ENCODE measurements around the gene APBB2. TPM values are rescaled to one million over a fixed set of nuclear protein-coding genes. Genes with fewer than 3 reads are reported as not detected.

APBB2 gene
- total RNA-seq, 4 donors from 2014 or later, result 32.4 to 133 (median 92.1) TPM

DNA sequence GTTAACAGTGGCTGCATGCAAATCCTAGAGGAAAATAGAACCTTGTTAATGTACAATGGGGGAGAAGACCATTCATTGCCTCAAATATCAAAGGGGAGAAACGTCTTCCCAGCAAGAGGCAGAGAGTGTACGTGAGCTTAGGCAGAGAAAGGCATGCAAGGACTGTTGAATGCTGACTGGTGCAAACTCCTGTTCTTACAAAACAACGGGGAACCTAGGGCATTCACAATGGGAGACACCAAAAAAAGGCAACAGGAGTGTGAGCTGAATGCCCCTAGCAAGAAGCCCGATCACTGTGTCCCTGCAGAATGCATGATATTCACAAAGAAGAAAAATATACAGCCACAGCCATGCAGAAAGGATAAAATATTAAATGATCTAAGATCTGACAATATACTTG is 279.7 kb downstream of the APBB2 start:
- DNase-seq, result no peak
- Histone ChIP-seq H3K4me1 (no peaks in the 10 kb centered on the region), H3K4me3 (no peak overlapping the region), H3K27ac (no peak overlapping the region), H3K9me3 (no peaks in the 10 kb centered on the region), H3K36me3 (no peaks in the 10 kb centered on the region), H3K27me3 (no peaks in the 10 kb centered on the region)
- intact Hi-C loops (cut with DNase I; ENCODE audit: low total_unique reads), result no loop called here
- no peak for TF ChIP-seq CTCF (IDR thresholded peaks at IDR 0.05)
- no peak for TF ChIP-seq POLR2A (IDR thresholded peaks at IDR 0.05)

GRCh38 chr4:40933272-40934053 is 280.9 kb downstream of the APBB2 start:
- H3K36me3 ChIP-seq, result no peaks in the 10 kb centered on the region
- no peaks in the 10 kb centered on the region for H3K4me1 ChIP-seq
- no peak for DNase-seq
- TF ChIP-seq CTCF (IDR thresholded peaks at IDR 0.05) (no peak), POLR2A (IDR thresholded peaks at IDR 0.05) (no peak)
- no peaks in the 10 kb centered on the region for H3K9me3 ChIP-seq
- no peak overlapping the region for H3K4me3 ChIP-seq
- no peaks in the 10 kb centered on the region for H3K27me3 ChIP-seq
- no peak overlapping the region for H3K27ac ChIP-seq
- intact Hi-C loops (cut with DNase I; ENCODE audit: low total_unique reads), result no loop called here

DNA sequence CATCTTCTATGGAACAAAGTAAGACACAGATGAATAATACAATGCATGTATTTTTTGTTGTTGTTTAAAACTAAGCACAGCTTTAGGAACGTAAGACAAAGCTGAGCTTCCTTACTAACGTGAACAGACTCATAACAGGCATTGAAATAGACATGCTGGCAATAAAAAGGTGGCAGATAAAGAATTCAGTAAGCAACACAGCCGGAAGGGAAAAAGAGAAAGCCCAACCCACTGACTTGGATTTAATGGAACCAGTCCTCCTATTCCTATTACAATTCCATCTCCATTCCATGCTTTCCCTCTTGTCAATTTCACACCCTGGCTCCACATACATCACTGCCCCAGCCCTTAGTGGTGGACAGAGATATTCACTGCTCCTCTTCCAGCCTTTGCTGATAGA is 282.5 kb downstream of the APBB2 start:
- intact Hi-C loops (cut with DNase I; ENCODE audit: low total_unique reads), result no loop called here
- H3K9me3 ChIP-seq, result no peaks in the 10 kb centered on the region
- H3K4me3 ChIP-seq, result no peak overlapping the region
- no peaks in the 10 kb centered on the region for H3K4me1 ChIP-seq
- TF ChIP-seq CTCF (IDR thresholded peaks at IDR 0.05) (no peak), POLR2A (IDR thresholded peaks at IDR 0.05) (no peak)
- H3K27ac ChIP-seq, result no peak overlapping the region
- H3K27me3 ChIP-seq, result no peaks in the 10 kb centered on the region
- DNase-seq, result no peak
- no peaks in the 10 kb centered on the region for H3K36me3 ChIP-seq

- H3K36me3 ChIP-seq, result no peaks in the 10 kb centered on the region
- TF ChIP-seq CTCF (IDR thresholded peaks at IDR 0.05), result no peak
- TF ChIP-seq POLR2A (IDR thresholded peaks at IDR 0.05), result no peak
- no peak overlapping the region for H3K4me3 ChIP-seq
- H3K4me1 ChIP-seq, result no peaks in the 10 kb centered on the region
- intact Hi-C loops (cut with DNase I; ENCODE audit: low total_unique reads), result no loop called here
- no peak overlapping the region for H3K27ac ChIP-seq
- H3K27me3 ChIP-seq, result no peaks in the 10 kb centered on the region
- no peak for DNase-seq
- H3K9me3 ChIP-seq, result no peaks in the 10 kb centered on the region
Observed at GRCh38 chr4:40931238-40931637, 283.1 kb downstream of the APBB2 start.

DNA sequence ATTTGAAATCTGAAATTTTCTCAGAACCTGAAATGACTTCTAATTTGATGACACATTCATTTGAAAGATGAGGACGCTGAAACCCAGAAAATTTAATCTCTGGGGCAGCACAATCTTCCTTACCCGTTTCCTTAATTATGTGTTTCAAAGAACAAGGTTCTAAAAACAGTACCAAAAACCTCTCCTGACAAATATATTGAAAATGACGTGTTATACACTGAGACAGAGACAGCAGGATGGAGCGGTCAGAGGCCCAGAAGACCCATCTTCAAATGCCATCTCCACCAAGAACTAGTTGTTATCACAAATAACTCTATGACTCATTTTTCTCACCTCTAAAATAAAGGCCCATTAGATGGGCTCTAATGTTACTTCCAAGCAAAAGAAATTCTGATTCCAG is 287.3 kb downstream of the APBB2 start:
- H3K9me3 ChIP-seq, result no peaks in the 10 kb centered on the region
- no peak overlapping the region for H3K27ac ChIP-seq
- H3K36me3 ChIP-seq, result no peaks in the 10 kb centered on the region
- no peaks in the 10 kb centered on the region for H3K27me3 ChIP-seq
- intact Hi-C loops (cut with DNase I; ENCODE audit: low total_unique reads), result loop anchor here (5.0 kb wide), 1 partner anchor 285 kb away; the partner anchor contains the start of gene APBB2
- H3K4me3 ChIP-seq, result no peak overlapping the region
- DNase-seq, result no peak
- no peaks in the 10 kb centered on the region for H3K4me1 ChIP-seq
- no peak for TF ChIP-seq CTCF (IDR thresholded peaks at IDR 0.05)
- no peak for TF ChIP-seq POLR2A (IDR thresholded peaks at IDR 0.05)
